HUES48 (cell line): Measurements from ENCODE around the gene DAPP1.

Source experiments
- H3K27ac ChIP-seq: one replicate; pipeline ENCODE4 v1.7.0; 2013; ENCODE audit warnings: low read depth, low read length, inconsistent platforms
- H3K27me3 ChIP-seq: 2 replicates; pipeline ENCODE4 v1.6.1; 2013; ENCODE audit warnings: mild to moderate bottlenecking, low read length; ENCODE audit not compliant: control insufficient read depth, insufficient read depth
- H3K36me3 ChIP-seq: 2 replicates; pipeline ENCODE4 v1.6.1; 2013; ENCODE audit warnings: low read length; ENCODE audit not compliant: control insufficient read depth, insufficient read depth
- H3K4me1 ChIP-seq: 2 replicates; pipeline ENCODE4 v1.6.1; 2013; ENCODE audit warnings: mild to moderate bottlenecking, low read length; ENCODE audit not compliant: control insufficient read depth, insufficient read depth
- H3K4me3 ChIP-seq: 2 replicates; pipeline ENCODE4 v1.5.1; 2013; ENCODE audit warnings: mild to moderate bottlenecking, low read depth, low read length
- H3K9ac ChIP-seq: 2 replicates; pipeline ENCODE4 v1.6.1; 2013; ENCODE audit warnings: mild to moderate bottlenecking, low read depth, low read length, moderate library complexity
- H3K9me3 ChIP-seq: 2 replicates; pipeline ENCODE4 v1.6.1; 2013; ENCODE audit warnings: low read length; ENCODE audit not compliant: control insufficient read depth, insufficient read depth

The DAPP1 gene

DNA sequence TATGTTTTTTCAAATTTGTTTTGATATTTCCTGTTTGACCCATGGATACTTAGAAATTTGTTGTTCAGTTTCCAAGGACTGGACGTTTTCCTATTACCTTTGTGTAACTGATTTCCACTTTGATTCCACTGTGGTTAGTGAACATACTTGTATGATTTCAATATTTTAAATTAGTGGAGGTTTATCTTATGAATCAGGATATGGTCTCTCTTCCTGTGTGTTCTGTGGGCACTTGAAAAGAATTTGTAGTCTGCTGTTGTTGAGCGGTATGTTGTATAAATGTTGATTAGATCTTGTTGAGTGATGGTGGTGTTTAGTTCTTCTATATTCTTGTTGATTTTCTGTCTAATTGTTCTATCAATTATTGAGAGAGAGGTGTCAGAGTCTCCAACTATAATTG is 98.8 kb downstream of the DAPP1 start:
- Histone ChIP-seq H3K27me3 (no peaks in the 10 kb centered on the region), H3K9me3 (no peaks in the 10 kb centered on the region), H3K36me3 (peaks cover 25% of the 10 kb centered on the region), H3K27ac (no peak overlapping the region), H3K9ac (no peak overlapping the region), H3K4me1 (no peaks in the 10 kb centered on the region), H3K4me3 (no peak overlapping the region)

DNA sequence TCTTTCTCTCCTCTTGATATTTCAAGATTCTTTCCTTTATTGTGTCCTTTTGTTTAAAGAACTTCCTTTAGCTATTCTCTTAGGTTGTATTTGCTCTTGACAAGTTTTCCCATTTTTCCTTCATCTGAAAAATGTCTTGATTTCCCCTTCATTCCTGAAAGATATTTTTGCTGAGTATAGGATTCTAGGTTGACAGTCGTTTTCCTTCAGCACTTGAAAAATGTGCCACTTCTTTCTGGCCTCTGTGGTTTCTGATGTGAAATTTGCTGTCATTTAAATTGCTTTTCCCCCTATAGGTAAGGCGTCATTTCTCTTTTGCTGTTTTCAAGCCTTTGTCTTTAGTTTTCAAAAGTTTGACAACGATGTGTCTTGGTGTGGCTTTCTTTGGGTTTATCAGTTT is 100.9 kb downstream of the DAPP1 start:
- no peaks in the 10 kb centered on the region for H3K4me1 ChIP-seq
- H3K9ac ChIP-seq = no peak overlapping the region
- peaks cover 42% of the 10 kb centered on the region for H3K36me3 ChIP-seq
- no peaks in the 10 kb centered on the region for H3K27me3 ChIP-seq
- no peaks in the 10 kb centered on the region for H3K9me3 ChIP-seq
- H3K4me3 ChIP-seq = no peak overlapping the region
- H3K27ac ChIP-seq = no peak overlapping the region

DNA sequence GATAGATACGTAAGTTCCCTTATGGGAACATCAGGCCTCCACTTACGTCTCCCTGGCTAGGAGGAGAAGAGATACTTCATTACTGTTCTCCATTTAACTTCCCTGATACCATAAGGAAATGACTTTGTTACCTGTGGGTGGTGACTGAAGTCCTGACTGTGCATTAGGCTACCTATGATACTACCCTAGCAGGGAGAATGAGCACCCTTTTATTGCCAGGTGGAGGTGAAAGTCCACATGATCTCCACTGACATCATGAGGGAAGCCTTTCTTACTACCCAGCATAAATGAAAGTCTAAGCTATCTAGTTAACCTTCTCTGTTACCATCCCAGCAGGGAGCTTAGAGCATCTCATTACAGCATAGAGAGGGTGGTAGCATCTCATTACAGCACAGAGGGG is 102.0 kb downstream of the DAPP1 start:
- Histone ChIP-seq H3K4me1 (no peaks in the 10 kb centered on the region), H3K9me3 (no peaks in the 10 kb centered on the region), H3K36me3 (peaks cover 48% of the 10 kb centered on the region), H3K27me3 (no peaks in the 10 kb centered on the region), H3K9ac (no peak overlapping the region), H3K4me3 (no peak overlapping the region), H3K27ac (no peak overlapping the region)
